CD4-positive, alpha-beta T cell treated with Interleukin-17A for 1 hour (primary cell): ENCODE results near the gene OSM.

Source experiments
- DNase-seq: peaks from one replicate; pipeline ENCODE4 v3.0.0-alpha.2; 2020

Gene OSM

DNA sequence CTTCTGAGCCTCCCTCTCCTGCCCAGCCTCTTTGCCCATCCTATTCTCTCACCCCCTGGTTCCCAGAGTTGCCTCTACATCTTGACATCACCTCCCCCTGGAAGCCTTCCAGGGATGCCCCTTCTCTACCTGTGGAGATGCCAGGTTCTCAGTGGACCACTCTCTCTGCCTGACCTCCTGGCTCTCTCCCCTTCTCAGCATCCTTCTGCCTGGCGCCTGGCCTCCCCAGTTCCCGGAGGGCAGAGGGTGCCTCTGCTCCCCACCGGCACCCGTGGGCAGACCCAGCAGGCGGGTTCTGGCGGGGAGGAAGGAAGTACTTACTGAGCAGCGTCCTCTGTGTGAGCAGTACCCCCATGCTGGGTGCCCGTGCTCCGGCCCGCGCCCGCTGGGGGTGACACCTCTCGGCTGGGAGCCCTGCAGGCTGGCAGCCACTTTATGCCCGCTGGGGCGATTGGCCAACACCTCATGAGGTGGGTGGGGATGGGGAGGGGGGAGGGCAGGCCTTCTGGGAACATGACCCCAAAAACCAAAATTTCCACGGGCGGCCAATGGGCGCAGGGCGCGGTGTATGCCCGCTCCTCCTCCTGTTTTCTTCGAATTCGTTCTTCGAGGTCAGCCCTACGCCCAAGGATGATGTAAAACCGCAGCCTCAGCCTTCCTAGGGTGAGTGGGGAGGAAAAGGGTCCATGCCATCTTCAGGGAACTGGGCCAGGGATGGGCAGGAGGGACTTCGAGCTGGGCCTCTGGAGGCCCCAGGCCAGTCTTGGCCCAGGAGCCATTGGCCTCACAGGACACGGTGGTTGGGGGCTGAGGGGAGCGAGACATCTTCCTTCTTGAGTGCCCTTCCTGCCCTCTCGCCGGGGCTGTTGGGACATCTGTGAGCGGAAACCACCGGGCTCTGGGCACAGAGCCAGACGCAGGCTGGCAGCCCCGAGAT, at the start of gene OSM:
OSM (minus strand) TSS at position 407 of the 937 bp plus-strand sequence; CDS start at position 355, 52 bp downstream.
- peak; percentile 82 for DNase-seq

DNA sequence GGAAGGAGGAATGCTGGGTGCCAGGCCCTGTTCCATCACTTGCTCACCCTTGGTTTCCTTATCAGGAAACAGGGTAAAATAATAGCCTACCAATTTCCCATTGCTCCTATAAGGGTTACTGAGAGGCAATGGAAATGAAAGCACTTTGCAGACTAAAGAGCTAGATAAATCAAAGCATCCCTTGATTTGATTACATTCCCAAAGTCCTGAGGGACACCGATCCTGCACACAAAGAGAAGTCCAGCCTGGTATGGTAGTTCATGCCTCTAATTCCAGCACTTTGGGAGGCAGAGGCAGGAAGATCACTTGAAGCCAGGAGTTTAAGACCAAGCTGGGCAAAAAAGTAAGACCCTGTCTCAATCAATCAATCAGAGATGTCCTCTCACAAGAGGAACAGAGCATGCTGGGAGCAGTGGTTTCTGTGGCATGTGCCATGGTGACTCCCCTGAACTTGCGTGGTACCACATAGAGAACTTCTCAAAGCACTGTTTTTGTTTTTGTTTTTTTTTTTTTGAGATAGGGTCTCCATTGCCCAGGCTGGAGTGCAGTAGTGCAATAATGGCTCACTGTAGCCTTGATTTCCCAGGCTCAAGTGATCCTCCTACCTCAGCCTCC, 49.4 kb upstream of the OSM start:
- DNase-seq: no peak

DNA sequence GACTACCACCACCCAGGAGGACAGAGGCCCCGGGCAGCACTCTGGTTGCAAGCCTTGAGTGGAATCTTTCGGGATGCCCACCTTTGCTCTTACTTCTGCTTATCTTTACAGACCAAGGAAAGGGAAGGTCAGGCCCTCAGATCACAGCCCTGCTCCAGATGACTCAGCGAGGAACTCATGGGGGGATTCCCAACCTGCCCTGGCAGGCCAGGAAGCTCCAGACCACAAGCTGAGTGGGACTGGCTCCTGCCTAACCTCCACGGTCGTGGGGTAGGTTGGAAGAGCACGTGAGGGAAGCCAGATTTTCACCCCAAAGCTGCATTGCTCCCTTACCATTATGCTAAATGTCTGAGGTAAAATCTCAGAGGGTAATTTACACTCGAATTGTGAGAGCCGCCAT, 48.3 kb upstream of the OSM start:
- peak; percentile 61 for DNase-seq

DNA sequence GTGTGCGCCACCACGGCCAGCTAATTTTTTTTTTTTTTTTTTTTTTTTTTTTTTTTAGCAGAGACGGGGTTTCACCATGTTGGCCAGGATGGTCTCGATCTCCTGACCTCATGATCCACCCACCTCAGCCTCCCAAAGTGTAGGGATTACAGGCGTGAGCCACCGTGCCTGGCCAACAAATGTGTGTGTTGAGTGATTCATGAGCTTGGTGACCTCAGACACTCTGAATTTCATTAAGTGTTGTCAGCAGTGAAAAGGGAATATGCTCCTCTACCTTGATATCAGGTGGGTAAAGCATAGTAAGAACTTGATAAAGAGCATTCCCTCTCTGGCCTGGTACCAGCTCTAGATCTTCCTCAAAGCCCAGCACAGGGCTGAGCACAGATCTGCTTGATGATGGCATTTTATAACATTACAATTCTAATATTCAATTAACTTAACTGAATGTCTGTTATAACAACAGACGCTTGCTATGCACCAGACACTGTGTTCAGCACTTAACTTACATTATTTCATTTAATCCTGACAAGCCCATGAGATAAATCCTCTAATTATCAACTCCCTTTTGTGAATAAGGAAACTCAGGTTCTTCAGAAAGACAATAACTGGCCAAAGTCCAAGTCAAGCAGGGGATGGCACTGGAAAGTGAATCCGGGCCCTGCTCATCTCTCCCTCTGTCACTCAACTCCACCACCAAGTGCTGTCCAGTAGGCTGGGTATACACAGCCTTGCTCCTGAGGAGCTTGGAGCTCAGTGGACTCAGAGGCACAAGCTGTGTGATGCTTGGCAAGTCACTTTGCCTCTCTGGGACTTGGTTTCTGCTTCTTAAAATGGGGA, 47.1 kb upstream of the OSM start:
- DNase-seq: no peak

DNA sequence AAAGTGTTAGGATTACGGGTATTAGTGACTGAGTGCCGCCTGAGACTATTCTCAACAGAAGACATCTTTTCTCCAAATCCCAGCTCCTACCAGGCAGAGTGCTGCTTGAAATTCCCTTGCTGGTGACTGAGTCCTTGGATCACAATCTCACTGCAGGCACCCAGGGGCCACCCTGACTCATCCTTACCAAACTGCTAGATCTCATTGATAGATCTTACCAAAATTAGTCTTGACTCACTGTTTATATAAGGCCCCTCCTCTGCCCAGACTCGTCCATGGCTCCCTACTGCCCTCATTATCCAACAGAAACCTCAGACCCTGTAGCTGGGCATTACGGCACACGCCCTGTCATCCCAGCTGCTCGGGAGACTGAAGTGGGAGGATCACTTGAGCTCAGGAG, 45.4 kb upstream of the OSM start:
- DNase-seq: no peak

DNA sequence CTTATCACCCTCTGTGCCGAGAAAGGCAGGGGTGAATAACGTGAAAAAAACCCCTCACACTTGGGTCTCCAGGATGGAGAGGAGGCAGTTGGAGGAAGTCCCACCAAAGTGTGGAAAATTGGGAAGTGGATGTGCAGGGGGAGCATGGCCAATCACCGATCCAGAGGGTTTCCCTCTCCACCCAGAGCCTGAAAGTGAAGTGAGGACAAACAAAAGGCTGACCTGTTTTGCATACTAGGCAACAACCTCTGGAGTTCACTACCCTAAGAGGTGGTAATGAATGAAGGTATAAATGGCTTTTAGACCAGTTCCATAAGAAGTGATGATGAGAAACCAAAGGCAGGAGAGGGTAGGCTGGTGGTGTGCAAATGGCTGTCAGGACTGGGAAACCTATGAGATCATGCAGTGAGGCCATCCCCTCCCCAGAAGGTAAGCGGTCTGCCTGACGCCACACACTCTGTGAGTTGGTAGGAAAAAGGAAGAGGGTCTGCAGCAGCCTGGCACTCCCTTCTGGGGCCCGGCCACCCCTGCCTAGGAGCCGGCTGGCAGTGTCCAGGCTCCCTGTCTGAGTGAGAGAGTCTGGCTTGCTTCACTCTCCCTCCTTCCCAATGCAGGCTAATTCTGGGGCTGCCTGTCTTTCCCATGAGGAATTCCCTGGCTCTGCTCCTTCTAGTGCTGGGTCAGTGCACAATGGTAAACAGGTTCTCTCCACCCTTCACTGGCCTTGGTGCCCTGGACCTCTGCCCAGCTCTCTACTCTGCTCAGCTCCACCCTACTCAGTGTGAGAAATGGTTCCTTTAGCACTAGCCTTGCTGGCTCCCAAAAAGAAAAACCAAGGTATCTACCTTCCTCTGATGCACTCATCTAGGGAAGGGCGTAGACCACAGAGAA, 44.5 kb upstream of the OSM start:
- DNase-seq: no peak

DNA sequence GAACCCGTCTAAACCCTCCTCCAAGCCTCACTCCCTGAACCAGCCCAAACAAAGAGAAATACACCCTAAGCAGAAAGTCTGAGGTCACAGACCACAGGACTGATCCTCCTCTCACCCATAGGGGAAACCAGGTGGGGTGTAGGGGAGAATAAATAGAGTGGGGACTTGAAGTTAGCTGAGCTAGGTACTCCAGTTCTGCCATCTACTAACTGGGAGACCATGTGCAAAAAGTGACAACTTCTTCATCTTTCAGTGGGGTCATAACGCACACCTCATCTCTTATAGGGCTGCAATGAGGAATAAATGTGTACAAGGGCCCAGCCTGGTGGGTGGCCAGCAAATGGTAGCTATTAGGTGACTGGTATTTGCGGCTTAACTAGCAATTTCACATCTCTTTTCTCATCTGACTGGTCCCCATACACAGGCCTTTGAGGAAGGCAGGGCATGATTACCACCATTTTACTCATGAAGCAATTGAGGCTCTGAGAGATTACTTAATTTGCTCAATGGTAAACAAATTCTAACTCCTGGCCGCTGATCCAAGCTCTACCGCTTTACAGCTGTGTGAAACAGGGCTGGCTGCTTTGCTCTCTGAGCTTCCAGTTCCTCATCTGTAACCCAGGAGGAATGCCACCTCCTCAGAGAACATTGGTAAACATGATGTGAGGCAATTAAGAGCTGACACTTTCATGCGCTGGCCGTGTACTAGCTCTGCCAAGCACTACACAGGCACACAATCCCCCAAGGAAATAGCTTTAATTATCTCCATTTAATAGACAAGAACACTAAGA, 43.5 kb upstream of the OSM start:
- DNase-seq: peak; percentile 60

DNA sequence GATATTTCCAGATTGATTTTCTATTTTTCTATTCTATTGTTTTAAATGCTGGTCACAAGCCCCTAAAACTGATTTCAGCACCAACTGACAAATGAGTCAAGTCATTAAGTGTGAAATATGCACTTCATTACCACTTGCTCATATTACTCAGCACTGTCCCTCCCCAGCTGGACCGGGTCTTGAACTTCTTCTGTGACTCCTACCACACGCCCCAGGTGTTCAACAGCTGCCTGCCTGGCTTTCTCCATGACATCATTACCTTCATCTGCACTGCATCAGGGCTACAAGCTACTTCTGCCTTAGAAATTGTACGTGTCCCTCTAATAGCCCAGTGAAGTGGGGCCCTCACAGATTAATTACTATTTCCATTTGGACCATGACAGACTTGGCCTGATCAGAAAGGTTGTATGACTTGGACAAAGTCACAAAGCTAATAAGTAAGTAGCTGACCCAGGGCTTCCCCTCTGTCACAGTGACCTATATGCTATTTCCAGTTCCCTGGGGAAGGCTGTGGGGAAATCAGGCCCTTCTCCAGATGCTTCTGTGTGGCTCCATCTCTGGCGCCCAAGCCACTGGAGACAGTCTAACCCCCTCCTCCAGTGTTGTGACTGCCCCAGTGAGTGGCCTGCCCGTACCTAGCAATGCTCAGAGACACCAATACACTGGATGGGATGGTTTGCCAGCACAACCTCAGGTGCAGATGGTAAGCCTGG, 42.0 kb upstream of the OSM start:
- DNase-seq: peak; percentile 33

DNA sequence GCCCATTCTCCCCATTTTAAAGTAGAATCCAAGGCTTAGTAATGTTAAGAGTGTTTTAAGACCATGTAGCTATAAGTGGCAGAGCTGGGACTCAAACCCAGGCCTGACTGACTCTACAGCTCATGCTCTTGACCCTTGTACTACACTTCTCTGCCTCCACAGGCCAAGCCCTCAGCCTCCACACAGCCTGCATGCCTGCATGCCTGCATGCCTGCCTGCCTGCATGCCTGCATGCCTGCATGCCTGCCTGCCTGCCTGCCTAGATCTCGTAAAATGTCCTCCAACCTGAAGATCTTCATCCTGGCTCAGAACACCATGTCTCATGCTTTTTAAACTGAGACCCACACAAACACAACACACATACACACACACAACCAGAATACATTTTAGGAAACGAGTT, 41.4 kb upstream of the OSM start:
- no peak for DNase-seq

DNA sequence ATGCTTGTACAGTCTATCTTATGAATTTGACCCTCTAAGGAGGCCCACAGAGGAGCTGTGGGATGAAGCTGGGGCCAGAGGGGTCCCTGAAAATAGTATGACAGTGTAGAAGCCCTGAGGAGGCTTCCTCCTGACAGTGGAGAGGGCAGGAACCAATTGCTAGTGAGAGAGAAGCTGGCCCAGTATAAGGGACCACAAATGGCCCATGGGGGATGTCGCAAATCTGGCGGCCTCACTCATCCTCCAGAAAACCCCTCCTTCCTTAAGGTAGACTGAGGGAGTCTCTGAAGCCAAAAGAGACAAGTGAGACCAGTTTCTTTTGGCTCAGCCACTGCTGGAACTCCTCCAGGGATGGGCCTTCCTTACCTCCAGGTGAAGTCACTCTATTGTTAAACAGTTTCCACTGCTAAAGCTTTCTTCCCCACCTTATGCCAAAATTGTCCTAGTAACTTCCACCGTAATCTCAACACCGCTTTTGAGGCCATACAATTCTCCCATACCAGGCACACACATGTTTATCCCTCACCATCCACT, 40.5 kb upstream of the OSM start:
- DNase-seq: peak; percentile 43

DNA sequence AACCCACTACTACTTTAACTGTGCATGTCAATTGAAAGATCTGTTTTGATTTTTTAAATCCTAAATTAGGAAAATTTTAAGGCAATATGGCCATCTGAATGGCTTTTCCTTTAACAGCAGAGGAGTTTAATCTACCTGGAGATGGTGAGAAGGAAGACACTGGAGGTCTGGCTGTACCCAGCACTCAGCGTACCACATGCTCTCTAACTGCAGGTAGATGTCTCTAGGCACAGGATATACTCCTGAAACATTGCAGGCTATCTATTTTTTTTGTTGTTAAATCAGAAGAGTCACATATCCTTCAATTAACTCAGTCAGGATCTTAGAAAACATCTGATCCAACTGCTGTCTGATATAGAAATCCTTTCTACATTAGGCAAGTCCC, 40.0 kb upstream of the OSM start:
- DNase-seq: no peak

DNA sequence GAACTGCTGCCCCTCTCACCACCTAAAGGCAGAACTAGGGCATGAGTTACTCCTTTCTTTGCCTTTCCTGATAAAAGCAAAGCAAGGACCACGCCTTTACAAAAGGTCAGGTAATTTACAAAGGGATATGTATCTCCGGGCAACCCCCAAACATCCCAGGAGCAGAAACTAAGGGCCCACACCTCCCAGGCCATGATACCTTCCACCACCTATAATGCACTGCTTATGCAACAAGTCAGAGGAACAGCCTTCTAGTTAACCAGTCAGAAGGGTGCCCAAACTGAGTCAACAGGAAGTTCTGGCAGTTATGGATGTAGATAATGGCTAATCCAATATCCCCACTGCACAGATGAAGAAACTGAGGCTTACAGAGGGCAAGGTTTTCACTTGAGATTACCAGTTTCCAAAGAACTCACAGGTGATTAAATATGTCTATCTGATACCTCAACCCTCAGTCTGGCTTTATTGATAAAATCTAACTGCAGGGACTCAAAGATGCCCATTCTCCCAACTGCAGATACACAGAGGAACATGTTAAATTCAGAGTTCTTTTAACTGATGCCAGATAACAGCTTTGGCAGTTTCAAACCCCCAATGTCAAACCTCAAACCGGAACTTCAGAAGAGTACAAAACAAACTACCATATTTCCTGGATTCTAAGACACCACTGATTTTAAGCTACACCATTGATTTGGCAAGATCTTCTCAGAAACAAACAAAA, 39.4 kb upstream of the OSM start:
- peak; percentile 74 for DNase-seq

DNA sequence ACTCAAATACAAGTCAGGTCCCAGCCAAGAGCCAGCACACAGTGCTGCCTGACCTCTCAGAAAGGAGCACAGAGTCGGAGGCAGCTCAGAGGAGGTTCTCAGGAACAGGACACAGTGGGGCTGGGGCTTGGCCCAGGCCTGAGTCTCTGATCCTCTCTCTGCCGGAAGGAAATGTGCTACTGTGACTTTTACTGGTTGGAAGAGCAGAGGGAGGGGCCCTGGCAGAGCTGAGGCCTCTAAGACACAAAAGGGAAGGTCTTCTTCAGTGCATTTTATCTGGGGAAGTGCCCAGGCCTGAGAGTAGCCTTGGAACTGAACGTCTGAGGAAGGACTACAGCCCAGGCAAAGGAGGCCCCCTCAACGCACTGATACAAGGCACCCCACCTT, 38.9 kb upstream of the OSM start:
- peak; percentile 72 for DNase-seq

DNA sequence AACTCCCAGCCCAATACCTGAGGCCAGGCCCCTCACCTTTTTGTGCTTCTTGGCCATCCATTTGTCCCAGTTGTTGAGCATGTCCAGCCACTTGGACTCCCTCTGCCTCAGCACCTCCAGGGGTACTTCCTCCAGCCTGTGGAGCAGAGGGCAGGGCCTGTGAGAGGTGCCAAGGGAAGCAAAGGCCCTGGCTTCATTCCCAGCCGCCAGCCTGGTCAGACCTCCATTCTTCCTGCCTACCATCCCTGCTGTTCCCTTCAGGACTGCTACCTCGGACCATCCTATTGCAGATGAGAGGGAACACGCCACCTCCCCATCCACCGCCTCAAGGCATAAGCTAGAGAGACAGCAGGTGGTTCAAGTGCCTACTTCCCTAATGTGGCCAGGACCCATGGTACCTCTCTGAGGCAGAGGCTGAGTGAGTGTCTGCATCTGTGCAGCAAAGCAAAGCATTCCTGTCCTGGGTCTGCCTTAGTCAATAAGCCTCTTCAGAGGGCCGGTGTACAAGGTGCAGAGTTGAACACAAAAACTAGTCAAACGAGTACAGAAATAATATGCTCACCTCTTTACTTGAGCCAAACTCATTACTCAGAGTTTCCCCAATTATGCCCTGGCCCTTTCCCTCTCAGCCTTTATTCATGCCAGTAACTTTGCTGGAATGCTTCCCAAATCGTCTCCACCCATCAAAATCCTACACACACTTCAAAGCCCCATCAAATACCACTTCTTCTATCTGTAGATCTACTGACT, 38.0 kb upstream of the OSM start:
- no peak for DNase-seq

DNA sequence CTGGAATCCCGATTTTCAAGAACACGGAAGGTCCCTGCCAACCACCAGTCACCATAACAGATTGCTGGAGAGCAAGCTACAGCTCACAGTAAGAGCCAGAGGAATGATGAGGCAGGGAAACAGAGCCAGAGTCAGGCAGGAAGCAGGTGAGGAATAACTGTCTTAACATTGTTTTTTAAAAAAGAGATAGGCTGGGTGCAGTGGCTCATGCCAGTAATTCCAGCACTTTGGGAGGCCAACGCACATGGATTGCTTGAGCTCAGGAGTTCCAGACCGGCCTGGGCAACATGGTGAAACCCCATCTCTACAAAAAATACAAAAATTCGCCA, 36.1 kb upstream of the OSM start:
- no peak for DNase-seq

DNA sequence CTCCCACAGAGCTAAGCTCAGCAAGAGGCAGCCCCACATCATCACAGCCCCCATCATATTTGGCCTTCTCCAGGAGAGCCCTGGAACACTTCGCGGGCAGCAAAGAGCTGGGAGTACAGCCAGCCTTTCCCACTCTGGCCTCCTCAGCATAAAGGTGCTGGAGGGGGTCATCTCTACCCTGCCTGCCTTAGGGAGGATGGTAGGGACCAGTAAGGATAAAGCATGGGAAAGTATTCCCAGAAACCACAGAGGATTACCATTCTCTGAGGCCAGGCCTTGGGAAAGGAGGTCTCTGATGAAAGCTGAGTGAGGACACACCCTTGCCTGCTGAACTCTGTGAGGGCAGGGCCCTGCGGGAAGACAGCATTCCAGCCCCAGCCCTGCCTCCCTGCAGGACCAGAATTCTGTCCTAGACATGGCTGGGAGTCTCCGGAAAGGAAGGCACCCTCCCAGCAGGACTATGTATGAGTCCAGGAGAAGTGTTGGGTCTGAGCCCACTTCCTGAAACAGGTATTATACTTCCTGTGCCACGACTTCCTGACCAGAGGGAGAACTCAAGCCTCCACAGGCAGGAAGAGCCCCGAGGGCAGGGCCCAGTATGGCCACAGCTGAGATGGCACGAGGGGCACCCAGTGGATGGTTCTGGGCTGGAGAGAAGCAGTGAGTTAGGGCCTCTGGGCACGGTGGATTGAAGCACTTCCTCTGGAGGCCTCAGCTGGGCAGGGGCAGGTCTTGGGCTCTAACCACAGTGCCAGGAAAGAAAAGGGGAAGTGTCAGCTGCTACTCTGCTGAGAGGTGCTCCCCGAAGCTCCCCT, 35.6 kb upstream of the OSM start:
- DNase-seq: no peak

DNA sequence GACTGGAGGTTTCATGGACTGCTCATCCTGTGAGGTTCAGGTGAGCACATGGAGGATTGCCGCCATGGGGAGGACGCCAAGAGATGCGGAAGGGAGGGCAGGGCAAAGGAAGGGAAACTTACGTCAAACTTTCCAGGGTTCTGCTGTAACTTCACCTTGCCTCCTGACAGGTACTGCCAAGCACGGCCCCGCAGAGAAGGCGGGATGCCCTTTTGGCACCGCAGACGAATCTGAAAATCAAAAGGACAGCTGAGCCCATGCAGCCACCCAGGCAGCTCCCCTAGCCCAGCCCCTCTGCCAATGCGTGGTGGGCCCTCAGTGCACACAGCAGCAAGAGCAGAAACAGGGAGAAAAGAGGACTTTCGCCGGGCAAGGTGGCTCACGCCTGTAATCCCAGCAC, 32.7 kb upstream of the OSM start:
- no peak for DNase-seq

DNA sequence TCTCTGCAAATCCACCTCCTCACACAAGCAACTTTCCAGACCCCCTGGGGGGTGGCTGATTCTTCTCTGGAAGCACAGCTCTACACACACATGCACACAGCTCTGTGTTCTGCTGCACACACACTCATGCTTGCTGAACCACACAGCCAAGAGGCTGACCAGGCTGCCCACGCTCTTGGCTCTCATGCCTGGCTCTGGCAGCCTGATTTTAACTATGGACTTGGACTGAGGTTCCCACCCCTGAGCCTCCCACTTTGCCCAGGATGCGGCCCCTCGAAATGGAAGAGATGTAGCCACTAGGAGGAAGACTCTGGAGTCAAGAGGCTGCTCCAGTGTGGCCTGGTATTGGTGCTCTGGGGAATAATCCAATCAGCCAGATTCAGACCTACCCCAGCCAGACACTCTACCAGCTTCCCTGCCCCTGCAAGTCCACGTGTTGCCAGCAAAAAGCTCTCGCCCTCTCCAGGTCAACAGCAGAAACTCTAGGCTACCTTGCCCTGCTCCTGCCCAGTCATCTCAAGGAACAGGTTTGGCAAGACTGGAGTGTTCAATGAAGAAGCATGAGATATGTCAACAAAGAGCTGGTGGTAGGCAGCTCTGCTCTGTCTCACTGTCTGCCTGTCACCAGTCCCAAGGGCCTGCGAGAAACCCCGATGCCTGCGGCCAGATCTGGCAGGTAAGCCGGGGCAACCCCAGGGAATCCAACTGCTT, 31.5 kb upstream of the OSM start:
- DNase-seq: no peak
